K562 (cell line): ENCODE measurements around the gene NR1H3. TPM values are rescaled to one million over a fixed set of nuclear protein-coding genes. Genes with fewer than 3 reads are reported as not detected.

ENCODE experiments used
- CTCF ChIP-seq, 3 experiments: IDR thresholded peaks in 2 of 3; conservative IDR thresholded peaks in 1 of 3; 2 replicates each; pipeline ENCODE4 v1.5.1; 2011 to 2012; ENCODE audit warnings: low read length in 3 of 3, mild to moderate bottlenecking in 3 of 3, control low read depth in 2 of 3, improper control_type of control experiment in 1 of 3, inconsistent platforms in 1 of 3, low read depth in 1 of 3, mixed read lengths in 1 of 3, moderate library complexity in 1 of 3; ENCODE audit not compliant: insufficient read depth in 2 of 3
- CXXC5 ChIP-seq: fragments of 250-450 bp; sonication (Bioruptor Pico); IDR thresholded peaks from 2 replicates; pipeline ENCODE4 v1.8.0; 2022; ENCODE audit warnings: inconsistent platforms, mild to moderate bottlenecking, moderate library complexity
- DPF2 ChIP-seq: fragments of 450-650 bp; IDR thresholded peaks from 2 replicates; pipeline ENCODE4 v1.6.1; 2016
- FOXK2 ChIP-seq, 2 experiments: fragments of 450-650 bp; IDR thresholded peaks in 1 of 2; conservative IDR thresholded peaks in 1 of 2; 2 replicates each; pipeline ENCODE4 v1.6.1; 2016; ENCODE audit warnings: low read depth in 2 of 2, mild to moderate bottlenecking in 1 of 2
- HDAC2 ChIP-seq: fragments of 450-650 bp; IDR thresholded peaks from 2 replicates; pipeline ENCODE4 v1.6.1; 2016; ENCODE audit warnings: mild to moderate bottlenecking
- HMBOX1 ChIP-seq: sonication (generic); IDR thresholded peaks from 2 replicates; pipeline ENCODE4 v1.6.1; 2016
- KLF1 ChIP-seq: fragments of 450-650 bp; IDR thresholded peaks from 2 replicates; pipeline ENCODE4 v1.6.1; 2016; ENCODE audit warnings: missing genetic modification characterization, missing compliant biosample characterization
- LCOR ChIP-seq: sonication (generic); formaldehyde crosslinking; IDR thresholded peaks from 2 replicates; pipeline ENCODE4 v1.8.0; 2022; ENCODE audit warnings: mild to moderate bottlenecking, missing genetic modification reagents
- NR2C2 ChIP-seq, 2 experiments: fragments of 200-800 bp in 1 of 2; sonication (Bioruptor generic) in 1 of 2; sonication (generic) in 1 of 2; formaldehyde crosslinking in 1 of 2; IDR thresholded peaks; 2 replicates each; pipeline versions ENCODE4 v1.6.1 to v1.8.0; 2016 to 2022; ENCODE audit warnings: mild to moderate bottlenecking in 1 of 2, missing compliant biosample characterization in 1 of 2, missing genetic modification characterization in 1 of 2, missing genetic modification reagents in 1 of 2
- NRF1 ChIP-seq, 2 experiments: fragments of 450-650 bp; IDR thresholded peaks in 1 of 2; conservative IDR thresholded peaks in 1 of 2; 2 replicates each; pipeline ENCODE4 v1.6.1; 2014; ENCODE audit warnings: mild to moderate bottlenecking in 2 of 2
- PKNOX1 ChIP-seq: fragments of 450-650 bp; IDR thresholded peaks from 2 replicates; pipeline ENCODE4 v1.6.1; 2016
- PML ChIP-seq: IDR thresholded peaks from 2 replicates; pipeline ENCODE4 v1.6.1; 2012; ENCODE audit warnings: low read length, inconsistent platforms
- POLR2AphosphoS5 ChIP-seq: IDR thresholded peaks from 2 replicates; pipeline ENCODE4 v1.6.1; 2011; ENCODE audit warnings: mild to moderate bottlenecking, low read depth, low read length, moderate library complexity; ENCODE audit not compliant: control insufficient read depth, insufficient read depth
- PRDM10 ChIP-seq: fragments of 450-650 bp; IDR thresholded peaks from 2 replicates; pipeline ENCODE4 v1.6.1; 2018; ENCODE audit not compliant: partially characterized antibody
- SRSF7 ChIP-seq: fragments of 200-400 bp; formaldehyde crosslinking; optimal IDR thresholded peaks from 2 replicates; pipeline ENCODE3; 2017; ENCODE audit warnings: mild to moderate bottlenecking, low read depth, low read length
- WHSC1 ChIP-seq: IDR thresholded peaks from one replicate; pipeline ENCODE4 v1.6.1; 2012; ENCODE audit warnings: low read length, control low read depth, inconsistent platforms
- ZBTB1 ChIP-seq: sonication (generic); formaldehyde crosslinking; IDR thresholded peaks from 2 replicates; pipeline ENCODE4 v1.8.1; 2023; ENCODE audit warnings: missing genetic modification reagents, low read depth, mild to moderate bottlenecking, borderline replicate concordance
- ZNF263 ChIP-seq: sonication (generic); formaldehyde crosslinking; IDR thresholded peaks from 2 replicates; pipeline ENCODE4 v1.8.0; 2022; ENCODE audit warnings: mild to moderate bottlenecking, missing genetic modification reagents, borderline replicate concordance
- ZNF707 ChIP-seq: fragments of 250-450 bp; sonication (Bioruptor Pico); conservative IDR thresholded peaks from 2 replicates; pipeline ENCODE4 v1.8.0; 2022; ENCODE audit warnings: inconsistent platforms, mild to moderate bottlenecking, moderate library complexity
- polyA plus RNA-seq, 8 experiments: library from polyadenylated mRNA; depleted of rRNA in 4 of 8; stranded (reverse) in 5 of 8; unstranded in 3 of 8; fragments of >200 nt; fragmentation: Nextera tagmentation in 2 of 8; fragmentation: Illumina TruSeq in 1 of 8; extraction: Ambion mirVana in 2 of 8; extraction: Trizol in 1 of 8; gene quantifications; 2 replicates each; pipeline versions ENCODE4 v1.2.1 to v1.2.3, GENCODE V29; 2011 to 2014; ENCODE audit warnings: inconsistent platforms in 1 of 8, missing spikeins in 1 of 8
- total RNA-seq, 7 experiments: library from RNA; depleted of rRNA in 6 of 7; stranded (reverse); fragments of >200 nt in 6 of 7; fragmentation: Illumina TruSeq in 2 of 7; extraction: Trizol in 2 of 7; gene quantifications; 2 replicates each; pipeline versions ENCODE4 v1.2.1 to v1.2.3, GENCODE V29; 2011 to 2021; ENCODE audit warnings: low replicate concordance in 1 of 7

The NR1H3 gene
- total and polyA plus RNA-seq, 9 of the 15 experiments (the other 6 are each of a cell fraction or from before 2014, with no cell fraction given) = 8.2 to 26.0 (median 11.9) TPM

GRCh38 chr11:47270331-47271271 lies 12.8 kb downstream of the NR1H3 start (continued):
- TF ChIP-seq ZNF707 (CRISPR knock-in tag) (no peak), FOXK2 (conservative IDR thresholded peaks at IDR 0.05 in 1 of 2, IDR thresholded peaks at IDR 0.05 in 1 of 2; ENCODE audit: low read depth in 2 of 2) (peak; percentile 87), KLF1 (tag) (no peak), ZNF263 (peak; percentile 50; the same call in 1 of the 2 replicates), POLR2AphosphoS5 (0 out of 2 replicates have a peak, but pooled peaks have one; percentile 22), WHSC1 (no peak), PML (0 out of 2 replicates have a peak, but pooled peaks have one; percentile 8), CXXC5 (no peak), HMBOX1 (peak; percentile 54; the same call in 1 of the 2 replicates), CTCF (IDR thresholded peaks at IDR 0.05 in 2 of 3, conservative IDR thresholded peaks at IDR 0.05 in 1 of 3; ENCODE audit: insufficient read depth in 2 of 3, low read depth in 1 of 3, low read length in 3 of 3) (peak in 2 of 3 experiments; percentile 20 to 29; a peak in 1 of 6 replicates), HDAC2 (peak; percentile 48; the same call in 1 of the 2 replicates), ZBTB1 (0 out of 2 replicates have a peak, but pooled peaks have one; percentile 41), PKNOX1 (peak; percentile 66), DPF2 (peak; percentile 46; the same call in 1 of the 2 replicates), LCOR (CRISPR knock-in tag) (peak; percentile 82), NRF1 (conservative IDR thresholded peaks at IDR 0.05 in 1 of 2, IDR thresholded peaks at IDR 0.05 in 1 of 2) (no peak), NR2C2 (CRISPR knock-in tag; IDR thresholded peaks at IDR 0.05) (no peak), NR2C2 (tag; IDR thresholded peaks at IDR 0.05) (no peak), SRSF7 (no peak), PRDM10 (peak; percentile 62)
